Measurements from ENCODE around the gene DNAJC3.
"Not testable (repeated sequence)": the region's sequence is repeated elsewhere in the genome, so short reads cannot be mapped to it uniquely, and the experiment has no call there.

The DNAJC3 gene

DNA sequence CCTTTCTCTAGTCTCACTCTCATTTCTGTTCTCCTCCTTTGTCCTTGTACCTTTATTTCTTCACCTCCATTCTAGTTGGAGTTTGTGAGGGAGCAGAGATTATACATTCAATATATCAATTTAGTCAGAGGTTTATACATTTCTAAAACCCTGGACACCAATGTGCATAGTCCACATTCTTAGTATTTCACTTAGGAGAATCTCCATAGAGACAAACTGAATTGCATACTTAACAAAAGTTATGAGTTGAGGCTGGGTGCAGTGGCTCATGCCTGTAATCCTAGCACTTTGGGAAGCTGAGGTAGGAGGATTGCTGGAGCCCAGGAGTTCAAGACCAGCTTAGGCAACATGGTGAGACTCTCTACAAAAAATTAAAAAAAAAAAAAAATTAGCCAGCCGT lies 45.3 kb downstream of the DNAJC3 start:
- no peak for DNase-seq

DNA sequence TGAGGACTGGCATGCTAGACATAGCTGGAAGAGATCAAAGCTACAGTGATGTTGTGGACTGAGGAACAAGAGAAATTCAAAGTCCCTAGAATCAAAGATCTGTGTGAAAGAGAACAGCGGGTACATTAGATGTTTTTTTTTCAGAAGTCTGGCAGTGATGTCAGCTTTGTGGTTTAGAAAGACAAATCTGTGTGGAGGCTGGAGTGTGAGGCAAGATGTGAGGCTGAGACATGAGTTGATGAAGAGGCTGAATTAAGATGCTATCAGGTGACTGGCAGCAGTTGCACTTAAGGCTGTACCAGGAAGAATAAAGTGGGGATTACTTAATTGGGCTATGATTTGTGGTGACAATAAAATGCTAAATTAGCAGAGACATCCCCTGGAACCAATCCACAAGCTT lies 46.5 kb downstream of the DNAJC3 start:
- no peak for DNase-seq

DNA sequence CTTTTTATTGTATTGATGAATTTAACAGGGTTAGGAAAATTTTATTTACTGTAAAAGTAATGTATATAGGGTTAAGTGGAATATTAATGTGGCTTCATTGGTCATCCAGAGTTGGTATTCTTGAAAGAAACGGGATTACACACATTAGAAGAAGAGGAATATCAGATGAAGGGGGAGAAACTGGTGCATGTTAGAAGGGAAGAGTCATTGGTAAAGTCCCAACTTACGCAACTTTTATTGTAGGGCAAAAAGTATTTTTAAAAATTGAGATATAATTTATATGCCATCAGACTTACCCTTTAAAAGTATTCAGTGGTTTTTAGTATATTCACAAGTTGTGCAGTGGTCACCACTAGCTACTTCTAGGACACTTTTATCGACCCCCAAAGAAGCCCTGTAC lies 47.3 kb downstream of the DNAJC3 start:
- DNase-seq, result no peak

DNA sequence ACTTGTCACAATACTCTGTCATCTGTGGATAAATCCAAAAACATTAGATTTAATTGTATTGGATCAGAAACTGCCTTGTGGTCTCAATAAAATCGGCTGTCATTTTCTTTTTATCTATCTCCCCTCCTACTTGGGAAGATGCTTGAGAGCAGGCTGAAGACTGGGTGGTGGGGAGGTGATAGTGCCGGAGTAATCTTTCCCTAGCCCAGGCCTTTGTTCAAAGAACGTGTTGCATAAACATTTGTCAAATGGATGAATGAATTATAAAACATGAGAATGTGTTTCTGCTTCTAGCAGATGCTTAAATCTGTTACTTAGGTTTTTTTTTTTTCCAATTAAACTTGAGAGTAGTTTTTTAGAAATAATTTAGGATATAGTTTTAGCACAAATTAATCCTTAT lies 49.9 kb downstream of the DNAJC3 start:
- DNase-seq, result no peak

DNA sequence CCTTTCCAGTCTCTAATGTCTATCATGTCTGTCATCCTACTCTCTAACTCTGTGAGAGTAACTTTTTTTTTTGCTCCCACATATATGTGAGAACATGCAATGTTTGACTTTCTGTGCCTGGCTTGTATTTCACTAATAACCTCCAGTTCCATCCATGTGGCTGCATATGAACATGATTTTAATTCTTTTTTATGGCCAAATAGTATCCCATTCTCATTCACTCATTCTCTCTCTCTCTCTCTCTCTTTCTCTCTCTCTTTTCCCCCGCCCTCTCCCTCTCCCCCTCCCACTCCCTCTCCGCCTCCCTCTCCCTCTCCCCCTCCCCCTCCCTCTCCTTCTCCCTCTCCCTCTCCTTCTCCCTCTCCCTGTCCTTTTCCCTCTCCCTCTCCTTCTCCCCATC lies 52.0 kb downstream of the DNAJC3 start:
- no peak for DNase-seq

DNA sequence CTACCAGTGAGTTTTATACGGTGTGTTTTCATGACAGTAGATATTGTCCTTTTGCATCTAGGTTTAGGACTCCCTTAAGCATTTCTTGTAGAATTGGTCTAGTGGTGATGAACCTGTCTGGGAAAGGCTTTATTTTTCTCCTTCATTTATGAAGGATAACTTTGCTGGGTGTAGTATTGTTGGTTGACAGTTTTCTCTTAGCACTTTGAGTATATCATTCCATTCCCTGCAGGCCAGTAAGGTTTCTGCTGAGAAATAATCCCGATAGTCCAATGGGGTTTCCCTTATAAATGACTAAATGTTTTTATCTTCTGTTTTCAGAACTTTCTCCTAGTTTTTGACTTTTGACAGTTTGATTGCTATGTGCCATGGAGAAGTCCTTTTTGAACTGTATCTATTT lies 57.2 kb downstream of the DNAJC3 start:
- DNase-seq, result no peak

DNA sequence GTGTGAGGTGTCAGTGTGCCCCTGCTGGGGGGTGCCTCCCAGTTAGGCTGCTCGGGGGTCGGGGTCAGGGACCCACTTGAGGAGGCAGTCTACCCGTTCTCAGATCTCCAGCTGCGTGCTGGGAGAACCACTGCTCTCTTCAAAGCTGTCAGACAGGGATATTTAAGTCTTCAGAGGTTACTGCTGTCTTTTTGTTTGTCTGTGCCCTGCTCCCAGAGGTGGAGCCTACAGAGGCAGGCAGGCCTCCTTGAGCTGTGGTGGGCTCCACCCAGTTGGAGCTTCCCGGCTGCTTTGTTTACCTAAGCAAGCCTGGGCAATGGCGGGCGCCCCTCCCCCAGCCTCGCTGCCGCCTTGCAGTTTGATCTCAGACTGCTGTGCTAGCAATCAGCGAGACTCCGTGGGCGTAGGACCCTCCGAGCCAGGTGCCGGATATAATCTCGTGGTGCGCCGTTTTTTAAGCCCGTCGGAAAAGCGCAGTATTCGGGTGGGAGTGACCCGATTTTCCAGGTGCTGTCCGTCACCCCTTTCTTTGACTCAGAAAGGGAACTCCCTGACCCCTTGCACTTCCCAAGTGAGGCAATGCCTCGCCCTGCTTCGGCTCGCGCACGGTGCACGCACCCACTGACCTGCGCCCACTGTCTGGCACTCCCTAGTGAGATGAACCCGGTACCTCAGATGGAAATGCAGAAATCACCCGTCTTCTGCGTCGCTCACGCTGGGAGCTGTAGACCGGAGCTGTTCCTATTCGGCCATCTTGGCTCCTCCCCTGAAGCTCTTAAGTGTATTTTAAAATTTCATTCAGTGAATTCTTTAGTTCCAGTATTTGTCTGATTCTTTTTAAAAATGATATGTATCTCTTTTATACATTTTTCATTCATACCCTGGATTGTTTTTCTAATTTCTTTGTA lies 63.4 kb downstream of the DNAJC3 start:
- DNase-seq, result not testable (repeated sequence)

DNA sequence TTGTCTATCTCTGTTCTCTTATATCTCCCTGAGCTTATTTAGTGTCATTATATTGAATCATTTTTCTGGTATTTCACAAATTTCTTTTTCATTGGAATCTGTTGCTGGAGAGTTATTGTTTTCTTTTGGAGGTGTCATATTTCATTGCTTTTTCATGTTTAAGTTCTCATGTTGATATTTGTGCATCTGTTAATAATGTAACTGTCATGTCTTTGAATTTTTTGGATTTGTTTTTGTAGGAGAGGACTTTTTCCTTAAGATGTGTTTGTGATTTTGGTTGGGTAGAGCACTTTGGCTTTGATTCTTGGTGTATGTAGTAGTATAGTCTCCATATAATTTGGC lies 64.0 kb downstream of the DNAJC3 start:
- DNase-seq, result no peak

DNA sequence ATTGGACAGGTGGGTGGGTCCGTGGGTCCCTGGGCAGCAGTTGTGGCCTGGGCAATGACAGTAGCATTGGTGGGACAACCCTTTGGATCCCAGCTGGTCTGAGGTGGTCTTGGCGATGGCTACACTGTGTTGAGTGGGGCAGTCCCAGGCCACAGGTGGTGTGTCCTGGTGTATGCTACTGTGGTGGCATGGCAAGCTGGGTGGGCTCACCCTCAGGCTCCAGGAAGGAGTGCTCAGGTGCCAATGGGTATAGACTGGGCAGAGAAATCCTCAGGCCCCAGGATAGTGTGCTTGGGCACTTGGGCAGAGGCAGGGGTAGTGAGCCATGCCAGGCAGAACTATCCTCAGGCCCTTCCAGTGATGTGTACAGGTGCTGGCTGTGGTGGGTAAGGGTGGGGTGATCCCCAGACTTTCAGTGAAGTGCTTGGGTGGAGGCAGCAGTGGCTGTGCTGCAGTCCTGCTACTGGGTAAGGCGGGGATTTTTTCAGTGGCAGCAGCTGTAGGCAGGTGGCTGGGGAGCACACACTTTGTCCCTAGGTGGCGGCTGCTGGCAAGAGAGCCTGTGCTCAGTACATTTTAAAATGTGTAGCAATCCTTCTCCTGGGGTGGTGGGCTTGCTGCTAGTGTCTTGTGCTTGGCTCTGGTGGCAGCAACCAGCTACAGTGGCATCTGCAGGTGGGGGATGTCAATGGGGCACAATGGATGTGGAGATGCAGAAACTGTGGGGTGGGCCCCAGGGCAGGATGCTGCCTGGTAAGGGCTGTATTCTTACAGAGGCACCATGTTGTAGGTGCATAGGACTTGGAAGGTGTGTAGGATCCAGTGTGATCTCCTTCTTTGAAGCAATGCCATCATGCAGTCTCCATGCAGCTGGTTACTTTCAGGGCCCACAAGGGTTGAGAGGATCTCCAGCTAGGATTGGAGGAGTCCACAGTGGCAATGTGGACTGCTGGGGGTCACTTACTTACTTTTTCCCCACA lies 64.9 kb downstream of the DNAJC3 start:
- DNase-seq, result no peak

DNA sequence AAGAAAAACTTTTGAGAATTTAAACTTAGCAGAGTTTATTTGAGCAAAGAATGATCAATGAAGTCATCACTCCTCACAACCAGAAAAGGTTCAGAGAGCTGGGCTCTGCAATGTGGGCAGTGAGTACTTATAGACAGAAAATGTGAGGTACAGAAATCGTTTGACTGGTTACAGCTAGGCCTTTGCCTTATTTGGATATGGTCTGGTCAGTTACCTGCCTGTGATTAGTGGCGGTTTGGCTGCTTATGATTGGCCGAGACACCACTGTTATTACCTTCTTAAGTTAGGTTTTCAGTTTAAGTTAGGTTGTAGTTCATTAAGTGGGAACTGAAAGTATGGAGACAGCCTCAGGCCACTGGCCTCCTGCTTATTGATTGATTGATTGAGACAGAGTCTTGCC lies 66.3 kb downstream of the DNAJC3 start:
- no peak for DNase-seq

DNA sequence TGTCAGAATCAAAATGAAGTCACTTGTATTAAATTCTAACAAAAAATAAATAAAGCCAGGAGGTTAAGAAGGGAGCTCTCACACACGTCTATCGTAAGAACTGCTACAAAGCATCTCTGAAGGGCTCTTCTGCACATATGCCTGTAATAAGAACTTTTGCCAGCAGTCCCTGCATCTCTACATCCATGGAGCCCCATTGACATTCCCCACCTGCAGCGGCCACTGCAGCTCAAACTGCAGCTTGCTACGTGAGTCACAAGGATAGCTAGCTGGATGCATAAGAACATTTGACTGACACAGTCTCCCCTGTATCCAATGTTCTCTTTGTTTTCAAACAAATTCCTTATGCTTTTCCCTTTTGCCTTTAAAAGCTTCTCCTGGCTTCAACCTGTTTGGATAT lies 68.3 kb downstream of the DNAJC3 start:
- DNase-seq, result no peak

DNA sequence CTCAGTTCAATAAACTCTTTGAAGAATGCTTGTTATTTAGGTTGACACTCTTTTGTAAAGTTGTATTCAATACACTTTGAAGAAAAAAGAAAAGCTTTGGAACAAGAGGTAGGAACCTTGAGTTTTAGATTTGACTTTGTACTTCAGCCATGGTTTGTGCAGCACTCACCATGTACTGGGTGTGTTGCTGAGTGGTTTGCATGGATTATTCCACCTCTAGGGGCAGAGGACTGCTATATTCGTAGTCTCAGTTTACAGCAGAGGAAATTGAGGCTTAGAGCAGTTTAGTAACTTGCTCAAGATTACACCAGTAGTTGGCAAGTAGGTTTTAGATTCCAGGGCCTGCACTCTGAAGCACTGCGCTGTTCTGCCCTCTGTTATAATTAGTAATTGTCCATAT lies 68.8 kb downstream of the DNAJC3 start:
- no peak for DNase-seq

DNA sequence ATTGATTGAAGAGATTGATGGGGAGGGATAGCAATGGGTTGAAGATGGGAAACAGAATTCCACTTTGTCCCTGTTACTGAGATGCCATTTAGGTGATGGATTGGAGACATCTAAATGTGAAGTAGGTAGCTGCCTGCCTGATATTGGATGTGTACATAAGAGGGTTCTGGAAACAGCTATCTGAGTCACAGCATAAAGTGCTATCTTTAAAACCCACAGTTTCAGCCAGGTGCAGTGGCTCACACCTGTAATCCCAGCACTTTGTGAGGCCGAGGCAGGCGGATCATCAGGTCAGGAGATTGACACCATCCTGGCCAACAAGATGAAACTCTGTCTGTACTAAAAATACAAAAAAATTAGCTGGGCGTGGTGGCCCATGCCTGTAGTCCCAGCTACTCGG lies 72.6 kb downstream of the DNAJC3 start:
- no peak for DNase-seq

DNA sequence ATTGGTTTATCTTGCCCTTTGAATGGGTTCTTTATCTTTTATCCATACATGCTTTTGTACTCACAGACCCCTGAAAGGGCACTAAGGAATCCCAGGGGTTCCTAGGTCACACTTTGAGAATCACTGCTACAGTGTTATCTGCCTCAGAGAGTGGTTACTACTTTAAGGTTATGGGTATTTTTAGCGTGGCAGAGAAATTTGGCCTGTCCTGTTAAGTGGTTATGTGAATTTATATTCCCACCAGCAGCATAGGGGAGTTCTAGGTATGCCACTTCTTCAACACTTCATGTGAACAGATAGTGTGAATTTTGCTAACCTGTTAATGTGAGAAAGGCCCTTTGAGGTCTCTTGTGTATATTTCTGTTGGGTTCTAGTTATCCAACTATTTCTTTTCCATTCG lies 75.7 kb downstream of the DNAJC3 start:
- DNase-seq, result no peak

DNA sequence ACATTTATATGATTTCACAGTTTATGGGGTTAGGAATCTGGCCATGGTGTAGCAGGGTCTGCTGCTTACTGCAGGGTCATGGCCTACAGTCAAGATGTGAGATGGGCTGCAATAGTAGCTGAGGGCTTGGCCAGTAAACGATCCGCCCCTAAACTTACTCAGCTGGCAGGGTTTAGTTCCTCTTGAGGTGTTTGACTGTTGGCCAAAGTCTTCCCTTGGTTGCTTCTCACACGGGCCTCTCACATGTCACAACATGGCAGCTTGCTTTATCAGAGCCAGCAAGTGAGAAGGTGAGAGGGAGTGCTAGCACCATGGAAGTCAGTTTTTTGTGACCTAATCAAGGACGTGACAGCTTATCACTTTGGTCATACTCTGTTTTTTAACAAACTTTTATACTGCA lies 77.1 kb downstream of the DNAJC3 start:
- no peak for DNase-seq

DNA sequence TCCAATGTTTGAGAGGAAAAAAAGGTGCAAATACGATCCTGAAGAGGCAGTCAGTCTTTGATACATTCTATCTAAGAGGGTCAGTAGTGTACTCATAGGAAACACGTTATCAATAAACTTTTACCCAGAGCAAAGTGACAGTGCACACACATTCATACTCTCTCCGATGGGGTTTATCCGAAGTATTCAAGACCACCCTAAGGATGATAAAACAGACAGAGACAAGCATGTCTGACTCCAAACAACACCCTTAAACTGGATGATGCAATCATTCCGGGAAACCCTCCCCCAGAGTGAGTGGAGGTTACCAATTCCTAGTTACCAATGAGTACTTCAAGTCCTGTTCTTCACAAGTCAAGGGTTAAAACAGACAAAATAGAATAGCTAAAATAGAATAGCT lies 79.1 kb downstream of the DNAJC3 start:
- DNase-seq, result no peak

DNA sequence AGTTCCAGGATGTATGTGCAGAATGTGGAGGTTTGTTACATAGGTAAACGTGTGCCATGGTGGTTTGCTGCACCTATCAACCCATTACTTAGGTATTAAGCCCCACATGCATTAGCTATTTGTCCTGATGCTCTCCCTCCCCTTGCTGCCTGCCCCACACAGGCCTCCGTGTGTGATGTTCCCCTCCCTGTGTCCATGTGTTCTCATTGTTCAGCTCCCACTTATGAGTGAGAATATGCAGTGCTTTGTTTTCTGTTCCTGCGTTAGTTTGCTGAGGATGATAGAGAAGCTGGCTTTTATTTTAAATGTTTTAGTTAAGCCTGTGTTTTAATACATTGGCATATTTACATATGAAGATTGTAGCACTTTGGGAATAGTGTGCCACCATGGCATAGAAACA lies 85.7 kb downstream of the DNAJC3 start:
- DNase-seq, result not testable (repeated sequence)

DNA sequence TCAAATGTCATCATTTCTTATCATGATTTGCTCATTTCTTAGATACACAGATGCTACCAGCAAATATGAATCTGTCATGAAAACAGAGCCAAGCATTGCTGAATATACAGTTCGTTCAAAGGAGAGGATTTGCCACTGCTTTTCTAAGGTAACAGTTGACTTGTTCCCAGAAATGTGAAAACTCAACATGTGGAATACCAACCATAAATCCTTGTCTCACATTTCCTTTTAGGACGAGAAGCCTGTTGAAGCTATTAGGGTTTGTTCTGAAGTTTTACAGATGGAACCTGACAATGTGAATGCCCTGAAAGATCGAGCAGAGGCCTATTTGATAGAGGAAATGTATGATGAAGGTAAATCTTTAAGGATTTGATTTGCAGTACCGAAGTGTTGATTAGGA lies 86.7 kb downstream of the DNAJC3 start:
- DNase-seq, result no peak

DNA sequence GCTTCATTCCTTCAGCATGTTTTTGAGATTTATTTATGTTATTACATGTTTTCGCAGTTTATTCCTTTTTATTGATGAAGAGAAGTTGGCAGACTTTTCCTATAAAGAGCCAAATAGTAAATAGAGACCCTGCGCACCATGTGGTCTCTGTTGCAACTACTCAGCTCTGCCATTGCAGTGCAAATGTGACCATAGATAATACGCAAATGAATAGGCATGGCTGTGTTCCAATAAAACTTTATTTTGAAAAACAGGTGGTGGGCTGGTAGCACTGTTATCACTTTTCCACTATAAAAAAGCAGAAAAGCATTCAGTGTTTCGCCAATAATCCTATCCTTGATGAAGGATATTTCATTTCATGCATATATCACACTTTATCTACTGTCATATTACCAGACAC lies 95.0 kb downstream of the DNAJC3 start:
- DNase-seq, result no peak

DNA sequence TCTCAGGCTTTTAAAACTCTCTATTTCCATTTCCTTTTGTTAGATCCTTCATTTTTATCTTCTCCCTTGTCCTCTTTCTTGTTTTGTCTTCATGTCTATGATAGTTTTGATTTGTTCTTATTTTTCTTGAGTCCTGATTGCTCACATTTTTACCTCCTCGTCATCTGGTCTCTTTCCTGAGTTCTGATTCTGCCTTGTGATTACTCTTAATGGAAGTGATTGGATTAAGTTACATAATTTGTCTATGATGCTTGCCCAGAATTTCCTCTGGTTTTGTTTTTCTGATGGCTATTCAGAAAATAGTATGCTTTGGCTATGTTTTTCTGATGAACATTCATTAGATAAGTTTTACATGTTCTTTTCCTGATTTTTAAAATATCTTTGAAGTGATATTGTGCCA lies 102.6 kb downstream of the DNAJC3 start:
- no peak for DNase-seq

DNA sequence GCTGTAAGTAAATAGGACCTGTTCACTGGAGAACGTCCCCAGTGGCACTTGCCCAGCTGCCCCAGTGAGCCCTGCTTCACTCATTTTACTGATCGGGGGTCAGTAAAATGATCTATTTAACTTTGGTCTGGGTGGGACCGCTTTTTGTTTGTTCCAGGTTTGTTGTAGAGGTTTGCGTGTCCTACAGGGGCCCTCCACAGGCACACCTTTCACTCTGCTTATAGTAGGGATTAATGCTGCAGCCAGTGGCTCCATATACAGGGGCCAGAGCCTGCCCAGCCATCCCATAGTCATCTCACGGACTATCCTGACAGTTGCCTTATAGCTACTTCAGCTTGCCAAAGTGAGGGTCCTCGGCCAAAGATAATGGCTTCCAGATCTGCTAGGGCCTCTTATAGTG lies 104.1 kb downstream of the DNAJC3 start:
- DNase-seq, result no peak

DNA sequence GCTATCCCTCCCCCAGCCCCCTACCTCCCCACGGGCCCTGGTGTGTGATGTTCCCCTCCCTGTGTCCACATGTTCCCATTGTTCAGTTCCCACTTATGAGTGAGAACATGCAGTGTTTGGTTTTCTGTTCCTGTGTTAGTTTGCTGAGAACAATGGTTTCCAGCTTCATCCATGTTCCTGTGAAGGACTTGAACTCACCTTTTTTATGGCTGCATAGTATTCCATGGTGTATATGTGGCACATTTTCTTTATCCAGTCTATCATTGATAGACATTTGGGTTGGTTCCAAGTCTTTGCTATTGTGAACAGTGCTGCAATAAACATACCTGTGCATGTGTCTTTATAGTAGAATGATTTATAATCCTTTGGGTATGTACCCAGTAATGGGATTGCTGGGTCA lies 105.0 kb downstream of the DNAJC3 start:
- DNase-seq, result not testable (repeated sequence)

DNA sequence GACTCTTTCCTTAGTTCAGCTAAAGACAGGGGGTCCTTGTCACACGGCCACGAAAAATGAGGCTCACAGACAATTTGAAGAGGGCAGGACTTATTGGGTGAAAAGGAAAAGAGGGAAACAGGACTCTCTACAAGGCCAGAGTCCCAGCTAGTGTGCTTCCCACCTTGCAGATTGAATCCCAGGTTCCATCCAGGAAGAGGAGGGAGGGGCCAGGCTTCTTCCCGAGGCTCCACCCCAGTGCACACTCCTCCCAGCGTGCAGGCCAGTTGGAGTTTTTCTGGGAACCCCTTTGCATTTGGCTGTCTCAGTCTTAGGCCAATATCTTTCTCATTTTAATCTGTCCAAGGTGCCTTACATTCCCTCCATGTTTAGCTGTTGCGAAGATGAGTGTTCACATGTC lies 106.8 kb downstream of the DNAJC3 start:
- no peak for DNase-seq
